ENCODE measurements around the gene TTC3. TPM values are rescaled to one million over a fixed set of nuclear protein-coding genes. Genes with fewer than 3 reads are reported as not detected.

Gene TTC3
- total and polyA plus RNA-seq, 9 of the 15 experiments (the other 6 are each of a cell fraction or from before 2014, with no cell fraction given) = 17.5 to 92.0 (median 59.5) TPM

DNA sequence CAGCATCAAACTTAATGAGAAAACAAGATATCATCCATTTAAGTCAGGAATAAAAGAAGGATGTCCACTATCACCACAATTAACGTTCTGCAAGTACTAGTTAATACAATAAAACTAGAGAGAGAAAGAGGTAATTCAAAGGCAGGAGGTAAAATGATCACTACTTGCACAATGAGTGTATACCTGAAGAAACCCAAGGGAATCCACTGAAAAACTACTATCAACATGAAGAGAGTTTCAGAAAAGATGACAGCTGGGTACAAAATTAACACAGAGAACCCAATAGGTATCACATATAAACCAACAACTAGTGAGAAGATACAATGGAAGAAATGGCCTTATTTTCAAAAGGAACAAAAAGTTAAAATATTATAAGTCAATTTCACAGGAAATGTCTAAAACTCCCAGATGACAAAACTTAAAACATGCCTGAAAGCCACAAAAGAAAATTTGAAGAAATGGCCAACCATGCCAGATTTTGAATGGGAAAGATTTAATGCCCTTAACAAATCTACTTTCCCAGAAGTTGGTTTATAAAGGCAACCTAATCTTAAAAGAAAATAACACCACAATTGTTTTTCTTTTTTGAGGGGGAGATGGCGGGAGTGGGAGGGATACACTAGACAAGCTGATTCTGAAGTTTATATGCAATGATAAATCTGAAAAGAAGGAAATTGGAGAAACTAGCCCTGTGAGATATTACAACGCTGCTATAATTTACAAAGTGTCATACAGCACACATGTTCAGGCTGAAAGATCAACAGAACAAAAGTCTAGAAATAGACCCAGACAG is 176.3 kb downstream of the TTC3 start:
- TF ChIP-seq CHCHD3 (CRISPR knock-in tag; IDR thresholded peaks at IDR 0.05) (no peak), YBX1 (IDR thresholded peaks at IDR 0.05) (no peak), FOXK2 (conservative IDR thresholded peaks at IDR 0.05 in 1 of 2, IDR thresholded peaks at IDR 0.05 in 1 of 2; ENCODE audit: low read depth in 2 of 2) (no peak), YY1 (IDR thresholded peaks at IDR 0.05; ENCODE audit: borderline replicate concordance in 1 of 3, control insufficient read depth in 1 of 3, extremely low read depth in 1 of 3, insufficient read depth in 3 of 3, insufficient read length in 1 of 3, insufficient replicate concordance in 2 of 3, low read depth in 1 of 3, low read length in 2 of 3) (no peak), MAFK (IDR thresholded peaks at IDR 0.05; ENCODE audit: low read length) (no peak), C11orf30 (IDR thresholded peaks at IDR 0.05; ENCODE audit: low read depth) (no peak)
- TF ChIP-seq, protein P1, sequence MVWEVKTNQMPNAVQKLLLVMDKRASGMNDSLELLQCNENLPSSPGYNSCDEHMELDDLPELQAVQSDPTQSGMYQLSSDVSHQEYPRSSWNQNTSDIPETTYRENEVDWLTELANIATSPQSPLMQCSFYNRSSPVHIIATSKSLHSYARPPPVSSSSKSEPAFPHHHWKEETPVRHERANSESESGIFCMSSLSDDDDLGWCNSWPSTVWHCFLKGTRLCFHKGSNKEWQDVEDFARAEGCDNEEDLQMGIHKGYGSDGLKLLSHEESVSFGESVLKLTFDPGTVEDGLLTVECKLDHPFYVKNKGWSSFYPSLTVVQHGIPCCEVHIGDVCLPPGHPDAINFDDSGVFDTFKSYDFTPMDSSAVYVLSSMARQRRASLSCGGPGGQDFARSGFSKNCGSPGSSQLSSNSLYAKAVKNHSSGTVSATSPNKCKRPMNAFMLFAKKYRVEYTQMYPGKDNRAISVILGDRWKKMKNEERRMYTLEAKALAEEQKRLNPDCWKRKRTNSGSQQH (CRISPR knock-in tag; IDR thresholded peaks at IDR 0.05) = no peak
- TF ChIP-seq, protein P2, sequence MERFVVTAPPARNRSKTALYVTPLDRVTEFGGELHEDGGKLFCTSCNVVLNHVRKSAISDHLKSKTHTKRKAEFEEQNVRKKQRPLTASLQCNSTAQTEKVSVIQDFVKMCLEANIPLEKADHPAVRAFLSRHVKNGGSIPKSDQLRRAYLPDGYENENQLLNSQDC (CRISPR knock-in tag; IDR thresholded peaks at IDR 0.05) = no peak
- ChIA-PET CTCF (ENCODE audit: low intra/inter-chr PET ratio) (no interaction called here), POLR2A (interaction anchor here (0.7 to 1.5 kb wide), 2 partner anchors 12 to 14 kb away, joined by 3 read pairs; no protein-coding TSS in a partner anchor)
- Histone ChIP-seq H2AFZ (ENCODE audit: low read depth, low read length) (no peak overlapping the region), H3K4me2 (ENCODE audit: insufficient read depth, low read length) (no peak overlapping the region), H3K27ac (ENCODE audit: extremely low read depth, low read depth, low read length) (no peak overlapping the region), H3K9me1 (ENCODE audit: control insufficient read depth, insufficient read depth, low read length) (no peaks in the 10 kb centered on the region), H4K20me1 (replicated peaks; ENCODE audit: control insufficient read depth, insufficient read depth, low read length) (peaks cover 7% of the 10 kb centered on the region; the same call in 1 of the 2 replicates), H3K36me3 (ENCODE audit: control insufficient read depth, insufficient read depth, low read length) (no peaks in the 10 kb centered on the region), H3K27me3 (ENCODE audit: control insufficient read depth in 2 of 2, insufficient read depth in 2 of 2, low read length in 2 of 2) (no peaks in the 10 kb centered on the region), H3K9me3 (replicated peaks; ENCODE audit: control insufficient read depth, insufficient read depth, low read depth, low read length) (no peaks in the 10 kb centered on the region), H3K9ac (ENCODE audit: insufficient read depth in 1 of 2, low read depth in 2 of 2, low read length in 2 of 2) (no peak overlapping the region), H3K4me1 (replicated peaks in 1 of 2; ENCODE audit: control insufficient read depth in 2 of 2, insufficient read depth in 2 of 2, low read length in 2 of 2) (peaks cover 9 to 19% of the 10 kb centered on the region in 2 experiments; a peak in 4 of 5 replicates), H3K79me2 (ENCODE audit: control insufficient read depth, insufficient read depth, low read length) (peaks cover 96% of the 10 kb centered on the region), H3K4me3 (no peak overlapping the region)
- no peak for FAIRE-seq
- DNase-seq (ENCODE audit: extremely low read depth in 1 of 4, low spot score in 3 of 4) = no peak
- intact Hi-C loops (cut with micrococcal nuclease) = no loop called here
- BruUV-seq (replicated peaks) = no TSS peak
- ATAC-seq = no peak
- in situ Hi-C loops (cut with MboI) = no loop called here
- WGBS (ENCODE audit: insufficient coverage, low coverage, missing lambda C conversion rate) = 72% methylated on average over 3 of the region's 3 CpGs
